ENCODE data around the gene ARHGAP24. TPM values are rescaled to one million over a fixed set of nuclear protein-coding genes. Genes with fewer than 3 reads are reported as not detected.

The ARHGAP24 gene
- total RNA-seq, 2 experiments from 2014 or later = 0.30 to 0.53 TPM

GRCh38 chr4:85717351-85717750 lies 242.4 kb downstream of the ARHGAP24 start:
- DNase-seq (no peak), ATAC-seq (ENCODE audit: poor library complexity) (no peak)
- Histone ChIP-seq H3K4me1 (ENCODE audit: insufficient read depth, low read length) (no peaks in the 10 kb centered on the region), H3K27me3 (ENCODE audit: control insufficient read depth in 1 of 2, insufficient read depth in 2 of 2, low read length in 2 of 2) (no peaks in the 10 kb centered on the region), H3K9me3 (ENCODE audit: control insufficient read depth in 1 of 2, insufficient read depth in 1 of 2, low read length in 2 of 2) (no peaks in the 10 kb centered on the region), H3K4me3 (ENCODE audit: low read length) (no peak overlapping the region), H3K27ac (ENCODE audit: low read depth in 1 of 2, low read length in 2 of 2) (no peak overlapping the region), H3K36me3 (ENCODE audit: insufficient read depth, low read length) (no peaks in the 10 kb centered on the region)
- Mint-ChIP-seq H3K4me3 (no peak overlapping the region), H3K27ac (no peak overlapping the region), H3K36me3 (ENCODE audit: low read depth) (no peaks in the 10 kb centered on the region), H3K9me3 (no peaks in the 10 kb centered on the region), H3K27me3 (no peaks in the 10 kb centered on the region), H3K4me1 (ENCODE audit: low read depth) (no peaks in the 10 kb centered on the region)
- TF ChIP-seq CTCF (IDR thresholded peaks at IDR 0.05) = no peak
- intact Hi-C loops (cut with DNase I, micrococcal nuclease) = no loop called here
- ChIA-PET POLR2A (no interaction called here), CTCF (no interaction called here)

DNA sequence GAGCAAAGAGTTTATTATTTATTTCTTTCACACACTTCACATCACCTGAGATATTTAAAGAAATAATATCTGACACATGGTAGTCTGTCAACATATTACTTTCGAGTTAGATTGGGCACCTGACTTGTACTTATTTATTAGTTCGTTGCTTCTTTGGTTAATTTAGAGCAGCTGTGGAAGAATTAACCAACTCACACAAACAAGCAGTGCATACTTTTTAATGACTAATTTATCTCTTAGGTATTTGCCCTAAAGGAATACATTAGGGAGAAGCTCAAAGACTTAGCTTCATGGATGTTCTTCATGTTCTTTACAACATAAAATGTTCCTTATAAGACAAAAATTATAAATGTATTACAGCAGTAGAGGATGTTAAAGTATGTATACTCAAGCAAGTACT lies 242.9 kb downstream of the ARHGAP24 start:
- intact Hi-C loops (cut with DNase I, micrococcal nuclease) = no loop called here
- H3K27ac ChIP-seq (ENCODE audit: low read depth in 1 of 2, low read length in 2 of 2) = no peak overlapping the region
- H3K9me3 ChIP-seq (ENCODE audit: control insufficient read depth in 1 of 2, insufficient read depth in 1 of 2, low read length in 2 of 2) = no peaks in the 10 kb centered on the region
- no peak for ATAC-seq (ENCODE audit: poor library complexity)
- Mint-ChIP-seq H3K36me3 (ENCODE audit: low read depth) (no peaks in the 10 kb centered on the region), H3K27me3 (no peaks in the 10 kb centered on the region), H3K4me3 (no peak overlapping the region), H3K27ac (no peak overlapping the region), H3K4me1 (ENCODE audit: low read depth) (no peaks in the 10 kb centered on the region), H3K9me3 (no peaks in the 10 kb centered on the region)
- TF ChIP-seq CTCF (IDR thresholded peaks at IDR 0.05) = no peak
- H3K4me1 ChIP-seq (ENCODE audit: insufficient read depth, low read length) = no peaks in the 10 kb centered on the region
- DNase-seq = no peak
- ChIA-PET POLR2A (no interaction called here), CTCF (no interaction called here)
- no peaks in the 10 kb centered on the region for H3K27me3 ChIP-seq (ENCODE audit: control insufficient read depth in 1 of 2, insufficient read depth in 2 of 2, low read length in 2 of 2)
- no peaks in the 10 kb centered on the region for H3K36me3 ChIP-seq (ENCODE audit: insufficient read depth, low read length)
- no peak overlapping the region for H3K4me3 ChIP-seq (ENCODE audit: low read length)

DNA sequence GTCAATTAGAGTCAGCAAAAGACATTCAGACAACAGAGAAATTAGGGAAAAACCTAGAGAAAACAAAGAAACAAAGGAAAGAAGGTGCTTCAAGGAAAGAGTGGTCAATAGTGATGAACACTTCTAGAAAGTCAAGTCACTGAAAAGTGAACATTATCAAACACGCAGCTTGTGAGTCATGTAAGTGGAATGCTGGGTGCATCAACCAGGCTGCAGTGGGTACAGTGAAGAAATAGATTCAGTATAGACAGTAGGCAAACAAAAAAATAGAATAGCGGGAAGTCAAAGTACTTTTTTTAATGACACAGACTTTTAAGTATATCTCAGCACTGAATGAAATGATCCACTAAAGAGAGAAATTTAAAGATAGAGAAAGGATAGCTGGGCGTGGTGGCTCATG lies 245.8 kb downstream of the ARHGAP24 start:
- no peaks in the 10 kb centered on the region for H3K9me3 Mint-ChIP-seq
- ChIA-PET CTCF (no interaction called here), POLR2A (no interaction called here)
- Histone ChIP-seq H3K27ac (ENCODE audit: low read depth in 1 of 2, low read length in 2 of 2) (no peak overlapping the region), H3K36me3 (ENCODE audit: insufficient read depth, low read length) (no peaks in the 10 kb centered on the region), H3K27me3 (ENCODE audit: control insufficient read depth in 1 of 2, insufficient read depth in 2 of 2, low read length in 2 of 2) (no peaks in the 10 kb centered on the region), H3K9me3 (ENCODE audit: control insufficient read depth in 1 of 2, insufficient read depth in 1 of 2, low read length in 2 of 2) (no peaks in the 10 kb centered on the region), H3K4me3 (ENCODE audit: low read length) (no peak overlapping the region), H3K4me1 (ENCODE audit: insufficient read depth, low read length) (no peaks in the 10 kb centered on the region)
- ATAC-seq (ENCODE audit: poor library complexity) (no peak), DNase-seq (no peak)
- intact Hi-C loops (cut with DNase I, micrococcal nuclease) = loop anchor here in 1 of 2 experiments (2.0 kb wide), 1 partner anchor 48 kb away; no protein-coding TSS in a partner anchor
- H3K27ac Mint-ChIP-seq = no peak overlapping the region
- no peak for TF ChIP-seq CTCF (IDR thresholded peaks at IDR 0.05)
- H3K36me3 Mint-ChIP-seq (ENCODE audit: low read depth) = no peaks in the 10 kb centered on the region
- H3K4me3 Mint-ChIP-seq = no peak overlapping the region
- H3K27me3 Mint-ChIP-seq = no peaks in the 10 kb centered on the region
- no peaks in the 10 kb centered on the region for H3K4me1 Mint-ChIP-seq (ENCODE audit: low read depth)

Measured in CD4-positive, alpha-beta T cell (primary cell).